COLO829 (cell line): ENCODE data around the gene LARP4B.

Experiments used
- DNase-seq: peaks from one replicate; pipeline ENCODE4 v3.0.0; 2012; ENCODE audit warnings: low spot score

LARP4B gene

DNA sequence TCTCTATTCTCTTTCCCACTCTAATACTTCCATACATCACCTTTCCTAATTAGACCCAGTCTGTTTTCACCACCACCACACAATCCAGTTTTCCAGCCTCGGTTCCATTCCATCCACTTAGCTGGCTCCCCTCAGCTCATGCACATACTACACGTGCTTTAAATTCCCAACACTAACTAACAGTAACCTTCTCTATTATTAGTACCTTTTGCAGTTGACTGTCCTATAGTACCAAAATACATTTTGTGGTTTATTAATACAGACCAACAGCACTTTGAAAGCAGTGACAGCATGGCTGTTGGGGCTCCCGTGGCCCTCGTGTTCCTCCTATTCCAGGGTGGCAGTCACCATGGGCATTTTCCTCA is 64.9 kb downstream of the LARP4B start:
- DNase-seq: no peak

DNA sequence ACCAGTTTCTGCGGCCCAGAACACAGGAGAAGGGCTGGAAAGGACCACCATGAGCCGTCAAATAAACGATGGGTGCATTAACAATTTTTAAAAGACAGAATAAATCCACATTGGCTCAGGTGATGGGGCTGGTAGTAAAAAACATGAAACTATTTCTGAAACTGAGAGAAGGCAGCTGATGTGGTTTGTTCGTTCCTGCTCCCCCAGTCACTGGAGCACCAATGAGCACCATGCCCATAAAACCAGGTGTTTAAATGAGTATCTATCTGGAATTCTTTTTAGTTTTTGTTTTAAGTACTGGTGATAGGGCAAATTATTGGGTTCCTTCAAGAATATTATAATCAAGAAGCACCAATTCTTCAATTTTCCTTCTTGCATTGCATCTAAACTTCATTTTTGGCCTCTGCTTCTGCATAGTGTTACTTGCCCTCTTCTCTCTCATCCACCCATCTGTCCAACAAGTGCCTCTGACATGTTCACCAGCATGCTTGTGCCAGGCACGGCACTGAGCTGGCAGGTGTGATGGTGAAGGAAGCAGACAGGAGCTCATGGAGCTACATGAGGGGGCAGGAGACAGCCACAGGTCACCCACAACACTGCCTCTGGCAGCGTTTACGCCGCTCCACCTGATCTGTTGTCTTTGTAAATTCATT is 65.5 kb downstream of the LARP4B start:
- no peak for DNase-seq

DNA sequence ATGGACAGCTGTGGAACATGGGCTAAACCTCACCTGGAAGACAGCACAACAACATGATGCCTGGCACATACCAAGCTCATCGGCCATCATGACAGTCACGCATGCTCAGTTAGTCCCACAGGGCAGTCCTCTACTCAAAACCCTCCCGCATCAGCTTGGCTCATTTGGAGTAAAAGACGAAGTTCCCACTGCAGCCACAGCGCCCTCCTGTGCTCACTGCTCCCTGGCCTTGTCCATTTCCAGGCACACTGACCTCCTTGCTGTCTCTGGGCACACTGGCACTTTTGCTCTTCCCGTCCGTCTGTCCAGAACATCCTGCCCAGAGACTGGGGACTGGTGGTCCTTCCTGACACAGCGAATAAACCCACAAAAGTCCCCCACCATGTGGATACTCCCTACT is 66.2 kb downstream of the LARP4B start:
- no peak for DNase-seq

DNA sequence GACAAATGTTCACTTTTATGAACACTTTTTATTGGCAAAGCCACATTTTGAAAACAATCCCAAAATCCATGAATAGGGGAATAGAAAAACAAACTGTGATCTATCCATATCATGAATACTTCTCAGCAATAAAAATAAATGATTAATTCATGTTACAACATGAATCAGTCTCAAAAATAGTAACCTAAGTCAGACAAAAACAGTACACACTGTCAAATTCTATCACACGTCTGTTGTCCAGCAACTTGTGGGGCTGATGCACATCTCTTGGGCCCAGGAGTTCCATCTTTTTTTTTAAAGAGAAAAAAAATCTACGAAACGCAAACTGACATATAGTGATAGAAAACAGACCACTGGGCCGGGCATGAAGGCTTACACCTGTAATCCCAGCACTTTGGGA is 71.0 kb downstream of the LARP4B start:
- no peak for DNase-seq

DNA sequence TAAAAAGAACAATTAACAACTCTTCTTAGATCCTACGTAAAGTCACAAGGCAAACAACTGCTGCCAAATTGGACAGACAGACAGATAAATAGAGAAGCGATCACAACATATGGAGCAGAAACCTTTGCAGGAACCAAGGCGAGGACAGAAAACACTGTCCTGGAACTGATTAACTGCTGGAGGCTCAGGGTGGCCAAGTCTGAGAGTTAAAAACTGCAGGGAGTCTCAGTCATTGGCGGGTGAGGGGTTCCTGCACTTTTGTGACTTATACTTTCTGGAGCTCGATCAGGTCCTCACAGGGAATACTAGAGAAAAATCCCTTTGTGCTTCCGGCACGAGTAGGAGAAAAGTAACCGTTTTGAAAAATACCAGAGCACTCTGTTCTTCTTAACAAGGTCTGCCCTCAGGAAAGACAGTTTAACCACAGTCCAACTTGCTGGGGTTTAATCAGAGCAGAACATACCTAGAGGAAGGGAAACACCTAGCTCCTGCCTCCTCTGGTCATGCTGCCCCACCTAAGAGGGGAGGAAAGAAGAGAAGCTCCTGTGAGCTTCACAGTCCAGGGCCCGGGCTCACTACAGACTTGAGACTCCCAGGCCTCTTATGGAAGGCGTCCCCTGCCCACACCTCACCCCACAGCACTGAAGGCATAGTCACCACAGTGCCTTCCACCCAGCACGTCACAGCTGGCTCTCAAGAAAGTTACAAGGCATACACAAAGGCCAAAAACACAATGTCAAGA is 74.9 kb downstream of the LARP4B start:
- no peak for DNase-seq

DNA sequence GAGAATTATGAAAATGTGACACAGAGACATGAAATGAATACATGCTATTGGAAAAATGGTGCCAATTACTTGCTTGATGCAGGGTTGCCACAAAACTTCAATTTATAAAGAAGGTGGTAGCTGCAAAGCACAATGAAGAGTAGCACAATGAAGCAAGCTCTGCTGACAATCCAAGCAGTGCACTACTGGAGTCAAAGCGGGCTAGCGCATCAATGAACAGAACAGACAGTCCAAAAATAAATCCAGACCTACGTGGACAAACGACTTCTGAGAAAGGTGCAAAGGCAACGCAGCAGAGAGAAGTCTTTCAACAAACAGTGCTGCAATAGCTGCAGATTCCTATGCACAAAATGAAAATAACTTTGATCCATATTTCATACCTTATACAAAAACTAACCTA is 75.8 kb downstream of the LARP4B start:
- DNase-seq: no peak

DNA sequence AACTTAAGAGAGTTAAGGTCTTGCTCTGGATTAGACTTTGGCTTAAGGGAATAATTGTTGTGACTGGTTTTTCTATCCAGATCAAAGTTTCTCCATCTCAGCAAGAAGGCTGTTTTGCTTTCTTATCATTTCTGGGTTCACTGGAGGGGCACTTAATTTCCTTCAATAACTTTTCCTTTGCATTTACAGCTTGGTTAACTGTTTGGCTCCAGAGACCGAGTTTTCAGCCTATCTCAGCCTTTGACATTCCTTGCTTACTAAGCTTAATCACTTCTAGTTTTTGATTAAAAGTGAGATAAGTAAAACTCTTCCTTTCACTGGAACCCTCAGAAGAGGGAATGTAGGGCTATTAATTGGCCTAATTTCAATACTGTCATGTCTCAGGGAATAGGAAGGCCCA is 76.4 kb downstream of the LARP4B start:
- DNase-seq: no peak

DNA sequence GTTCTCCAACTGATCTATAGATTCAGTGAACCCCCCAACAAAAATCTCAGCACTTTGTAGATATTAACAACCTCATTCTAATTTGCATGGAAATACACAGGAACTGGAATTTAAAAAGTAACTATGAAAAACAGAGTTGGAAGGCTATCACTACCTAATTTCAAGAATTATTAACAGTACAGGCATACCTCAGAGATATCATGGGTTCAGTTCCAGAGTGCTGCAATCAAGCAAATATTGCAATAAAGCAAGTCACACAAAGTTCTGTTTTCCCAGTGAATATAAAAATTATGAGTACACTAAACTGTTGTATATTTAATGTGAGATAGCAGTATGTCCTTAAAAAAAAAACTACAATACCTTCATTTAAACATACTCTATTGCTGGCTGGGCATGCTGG is 78.5 kb downstream of the LARP4B start:
- DNase-seq: no peak

DNA sequence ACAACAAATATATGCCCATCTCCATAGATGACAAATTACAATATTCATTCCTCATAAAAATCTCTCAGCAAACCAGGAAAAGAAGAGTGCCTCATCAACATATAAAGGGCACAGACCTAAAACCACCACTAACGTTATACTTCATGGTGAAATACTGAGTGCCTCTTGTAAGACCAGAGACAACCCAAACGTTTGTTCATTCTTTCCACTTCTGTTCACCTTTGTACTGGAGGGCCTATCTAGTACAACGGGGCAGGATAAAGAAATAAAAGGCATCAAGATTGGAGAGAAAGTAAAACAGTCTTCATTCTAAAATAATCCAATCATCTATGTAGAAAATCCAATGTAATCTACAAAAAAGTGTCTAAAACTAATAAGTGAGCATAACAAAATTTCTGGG is 79.1 kb downstream of the LARP4B start:
- no peak for DNase-seq

DNA sequence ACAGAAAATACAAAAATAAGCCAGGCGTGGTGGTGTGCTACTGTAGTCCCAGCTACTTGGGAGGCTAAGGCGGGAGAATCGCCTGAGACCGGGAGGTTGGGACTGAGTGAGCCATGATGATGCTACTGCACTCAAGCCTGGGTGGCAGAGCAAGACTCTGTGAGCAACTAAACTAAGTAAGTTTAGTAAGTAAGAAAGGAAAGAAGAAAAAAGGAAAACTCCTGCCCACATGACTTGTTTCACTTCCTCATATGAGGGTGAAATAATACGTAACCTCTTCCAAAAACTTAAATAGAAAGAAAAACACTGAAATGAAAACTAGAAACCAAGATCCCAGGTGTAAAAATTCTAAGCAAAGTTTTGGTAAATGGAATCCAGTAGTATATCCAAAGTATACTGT is 79.6 kb downstream of the LARP4B start:
- DNase-seq: no peak

DNA sequence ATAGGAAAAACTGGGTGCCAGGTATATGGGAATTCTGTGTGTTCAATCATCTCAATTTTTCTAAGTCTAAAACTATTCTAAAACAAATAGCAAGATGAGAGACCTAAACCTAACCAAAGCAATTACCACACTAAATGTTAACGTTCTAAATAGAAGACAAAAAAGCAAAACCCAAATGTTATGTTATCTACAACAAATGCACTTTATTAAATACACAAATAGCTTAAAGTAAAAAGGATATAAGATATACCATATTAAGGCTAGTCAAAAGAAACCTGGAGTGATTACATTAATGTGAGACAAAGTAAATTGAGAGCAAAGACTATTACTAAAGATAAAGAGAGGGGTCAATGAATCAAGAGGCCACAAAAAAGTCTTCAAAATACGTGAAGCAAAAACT is 81.4 kb downstream of the LARP4B start:
- no peak for DNase-seq

DNA sequence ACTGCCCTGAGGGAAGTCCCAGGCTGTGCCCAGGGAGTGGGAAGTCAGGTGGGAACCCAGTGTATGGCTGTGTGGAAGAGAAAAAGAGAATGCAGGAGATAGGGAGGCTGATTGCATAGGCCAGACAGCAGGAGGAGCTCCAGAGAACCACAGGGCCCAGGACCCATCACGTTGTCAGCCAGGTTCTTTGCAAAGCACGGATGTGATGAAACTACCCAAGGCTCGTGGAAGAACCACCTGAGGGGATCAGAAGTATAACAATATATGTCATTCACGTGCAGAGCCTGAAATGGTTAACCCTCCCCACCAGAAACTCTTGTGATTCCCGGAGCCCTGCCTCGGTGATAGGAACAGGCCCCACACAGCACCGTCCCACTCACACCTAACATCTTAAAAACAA is 83.6 kb downstream of the LARP4B start:
- DNase-seq: no peak

DNA sequence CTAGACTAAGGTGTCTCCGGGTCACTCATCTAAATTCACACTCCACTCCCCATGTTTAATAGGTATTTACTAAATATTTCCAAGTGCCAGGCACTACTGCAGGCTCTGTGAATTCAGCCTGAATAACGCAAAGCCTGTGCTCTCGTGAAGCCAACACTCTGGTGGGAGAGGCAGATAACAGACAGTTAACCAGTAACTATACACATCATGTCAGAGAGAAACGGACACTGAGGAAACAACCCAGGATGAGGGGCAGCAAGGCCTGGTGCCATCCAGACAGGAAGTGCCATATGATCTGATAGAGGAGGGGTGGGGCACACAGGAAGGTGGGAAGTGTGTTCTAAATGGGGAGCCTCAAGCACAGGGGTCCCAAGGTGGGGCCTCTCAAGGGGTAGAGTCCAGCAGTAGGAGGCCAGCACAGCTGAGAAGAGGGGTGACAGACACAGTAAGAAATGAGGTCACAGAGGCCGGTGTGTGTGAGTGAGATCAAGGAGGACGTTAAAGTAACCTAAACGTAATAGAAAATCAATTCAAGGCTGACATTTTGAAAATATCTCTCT is 85.3 kb downstream of the LARP4B start:
- no peak for DNase-seq

DNA sequence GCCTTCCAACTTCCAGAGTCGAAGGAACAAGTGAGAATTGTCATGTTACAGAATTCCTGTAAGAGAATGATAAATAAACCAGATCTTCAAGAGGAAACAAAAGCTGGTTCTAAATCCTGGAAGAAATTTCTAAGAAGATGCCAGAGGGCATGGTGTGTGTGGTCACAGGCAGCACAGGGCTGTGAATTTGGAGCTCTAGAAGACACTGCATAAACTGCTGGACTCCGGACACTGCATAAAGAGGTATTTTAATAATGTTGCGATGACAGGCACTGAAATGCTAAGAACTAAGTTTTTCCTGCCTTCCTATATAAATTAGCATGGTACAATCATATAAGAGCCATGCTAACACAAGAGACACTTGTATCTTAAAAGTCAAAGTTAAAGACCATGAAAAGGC is 86.0 kb downstream of the LARP4B start:
- DNase-seq: peak; percentile 37

DNA sequence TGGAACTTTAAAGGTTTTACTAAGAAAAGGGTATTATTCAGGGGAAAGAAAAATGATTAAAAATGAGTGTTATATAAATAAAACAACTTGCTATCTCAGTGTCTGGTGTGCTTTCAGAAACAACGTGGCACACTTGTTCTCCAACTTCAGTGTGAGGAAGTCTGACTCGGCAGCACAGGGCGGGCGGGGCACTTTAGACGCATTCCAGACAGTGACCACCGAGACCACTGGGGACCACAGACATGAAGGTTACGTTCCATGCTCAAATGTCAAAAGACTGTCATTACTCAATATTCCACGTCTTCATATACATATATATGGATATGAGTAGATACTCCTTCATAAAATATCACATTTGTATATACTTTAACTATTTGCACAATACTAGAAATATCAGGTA is 87.0 kb downstream of the LARP4B start:
- DNase-seq: no peak

DNA sequence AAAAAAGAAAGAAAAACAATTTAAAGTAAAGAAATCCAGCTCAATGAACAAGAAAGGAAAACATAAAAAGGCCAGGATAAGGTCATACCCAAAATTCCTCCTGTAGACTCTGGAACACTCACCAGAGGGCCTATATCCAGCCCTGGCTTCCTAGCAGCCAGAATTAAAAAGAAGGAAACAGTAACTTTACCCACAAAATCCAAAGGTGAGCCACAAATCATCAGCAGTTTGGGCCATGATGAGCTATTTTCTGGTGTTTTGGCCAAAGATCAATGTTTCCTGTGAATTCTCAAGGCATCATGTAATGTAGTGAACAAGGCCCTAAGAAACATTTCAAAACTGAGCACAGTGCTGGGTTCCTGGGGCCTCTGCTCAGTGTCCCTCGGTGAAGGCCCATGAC is 87.8 kb downstream of the LARP4B start:
- DNase-seq: no peak

DNA sequence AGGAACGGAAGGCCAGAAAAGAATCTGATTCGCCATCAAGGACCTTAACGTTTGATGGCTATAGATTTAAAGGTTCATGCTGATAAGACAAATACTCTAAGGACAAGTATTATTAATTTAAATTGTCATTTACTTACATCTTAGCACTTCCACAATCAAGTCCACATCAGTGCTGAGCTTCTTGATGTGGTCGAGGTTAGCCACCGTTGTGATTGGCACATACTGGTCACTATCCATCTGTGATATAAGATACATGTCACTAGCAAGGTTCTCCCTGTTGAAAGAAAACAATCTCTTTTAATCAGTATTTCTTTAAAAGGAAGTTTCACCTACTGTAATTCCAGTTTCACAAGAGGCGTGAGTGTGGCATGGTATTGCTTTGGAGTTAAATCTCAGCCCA is 88.7 kb downstream of the LARP4B start:
- DNase-seq: no peak

DNA sequence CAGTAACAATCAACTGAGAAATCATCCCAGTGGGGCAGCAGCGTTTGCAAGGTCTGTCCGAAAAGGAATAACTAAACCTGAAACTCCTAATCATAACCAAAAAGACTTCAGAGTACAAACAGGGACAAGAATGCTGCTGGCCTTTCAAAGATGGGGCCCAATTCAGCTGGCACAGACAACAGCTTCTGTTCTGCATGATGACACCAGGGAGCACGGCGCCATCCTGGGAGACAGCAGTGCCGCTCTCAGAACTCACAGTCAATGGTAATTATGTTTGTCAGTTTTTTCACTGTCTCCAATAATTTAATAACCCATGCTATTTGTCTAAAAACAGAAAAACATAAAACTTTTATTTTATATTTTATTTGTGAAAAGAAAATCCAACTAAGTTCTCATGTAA is 90.0 kb downstream of the LARP4B start:
- DNase-seq: no peak

DNA sequence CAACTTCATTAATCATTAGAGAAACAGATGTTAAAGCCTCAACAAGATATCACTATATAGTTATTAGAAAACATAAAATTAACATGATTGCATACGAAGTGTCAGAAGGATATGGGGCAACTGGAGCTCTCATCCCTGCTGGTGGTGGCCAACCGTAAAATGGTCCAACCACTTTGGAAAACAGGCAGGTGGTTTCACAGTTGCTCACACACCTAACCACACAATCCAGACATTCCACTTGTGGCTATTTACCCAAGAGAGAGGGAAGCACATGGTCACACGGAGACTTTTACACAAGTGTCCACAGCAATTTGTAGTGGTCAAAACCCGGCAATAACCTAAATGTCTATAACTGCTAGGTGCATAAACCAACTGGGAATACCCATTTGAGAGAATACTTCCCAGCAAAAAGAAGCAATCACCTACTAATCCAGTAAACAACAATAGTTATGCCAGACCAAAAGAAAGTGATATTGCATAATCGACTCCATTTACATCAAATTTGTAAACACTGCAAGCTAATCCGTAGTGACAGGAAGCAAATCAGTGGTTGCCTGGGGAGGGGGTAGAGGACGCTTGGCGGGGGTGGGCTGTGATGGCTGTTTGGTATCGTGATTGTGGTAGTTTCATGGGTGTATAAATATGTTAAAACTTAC is 91.8 kb downstream of the LARP4B start:
- DNase-seq: no peak

DNA sequence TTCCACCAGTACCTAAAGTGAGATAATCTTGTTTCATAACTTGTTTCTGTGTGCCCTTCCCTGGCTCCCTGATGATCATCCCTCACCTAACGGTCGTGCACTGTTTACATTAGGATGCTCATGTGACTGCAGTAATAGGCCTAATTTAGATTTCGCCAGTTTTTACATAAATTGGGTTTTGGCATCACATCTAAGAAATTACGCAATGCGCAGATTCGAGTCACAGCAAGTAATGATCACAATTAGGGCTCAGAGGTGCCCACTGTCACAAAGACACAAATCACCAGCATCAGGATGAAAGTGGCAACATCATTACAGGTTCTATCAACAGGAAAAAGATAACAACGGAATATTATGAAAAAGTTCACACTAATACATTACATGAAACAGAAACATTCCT is 94.7 kb downstream of the LARP4B start:
- DNase-seq: no peak

DNA sequence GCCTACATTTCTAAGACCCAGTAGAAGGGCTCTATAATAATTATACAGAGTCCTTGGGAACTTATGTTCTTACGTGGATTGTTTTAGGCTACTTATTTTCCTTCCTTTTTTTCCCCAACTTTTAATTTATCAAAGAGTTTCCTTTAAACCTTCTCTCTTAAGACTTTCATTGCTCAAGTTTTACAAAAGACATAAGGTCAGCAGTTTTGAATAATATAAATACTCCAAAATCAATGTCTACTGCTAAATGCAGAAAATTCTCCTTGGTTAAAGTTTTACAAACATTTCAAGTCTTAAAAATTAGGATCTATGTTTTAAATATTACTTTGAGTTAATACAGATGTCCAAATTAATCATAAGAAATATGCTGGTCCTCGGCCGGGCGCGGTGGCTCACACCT is 97.0 kb downstream of the LARP4B start:
- DNase-seq: no peak

DNA sequence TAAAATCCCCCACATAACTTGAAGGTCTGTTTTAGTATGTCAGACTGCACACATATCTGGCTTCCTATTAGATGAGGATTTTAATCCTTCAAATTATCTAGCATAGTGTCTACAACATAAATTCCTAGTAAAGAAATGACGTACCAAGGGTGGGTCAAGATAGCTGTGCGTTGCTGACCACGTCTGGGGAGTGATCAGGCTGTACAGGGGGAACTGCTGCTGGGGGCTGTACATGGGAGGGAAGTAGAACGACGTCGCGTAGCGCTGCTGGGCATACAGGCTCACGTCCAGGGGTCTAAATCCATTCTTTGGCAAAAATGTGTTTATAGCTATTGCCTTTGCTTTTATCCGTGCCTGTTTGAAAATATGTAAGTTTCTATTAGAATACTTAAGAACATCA is 102.3 kb downstream of the LARP4B start:
- DNase-seq: no peak

DNA sequence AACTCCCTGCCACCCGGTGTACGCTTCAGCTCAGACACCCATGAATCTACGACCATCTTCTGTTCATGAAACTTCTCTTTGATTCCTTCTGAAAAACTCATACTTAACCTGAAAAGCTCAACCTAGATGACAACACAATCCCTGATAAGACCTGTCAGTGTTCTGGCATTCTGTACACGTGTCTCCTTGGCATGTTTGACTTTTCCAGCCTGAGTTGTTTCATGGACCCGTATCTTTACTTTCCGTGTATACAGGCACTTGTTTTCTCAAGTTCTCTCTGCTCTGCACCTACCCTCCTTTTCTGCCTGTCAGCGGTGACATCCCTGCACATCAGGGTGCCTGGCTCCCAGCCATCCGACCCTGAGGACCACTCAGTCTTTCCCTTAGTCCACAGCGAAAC is 103.3 kb downstream of the LARP4B start:
- no peak for DNase-seq
